Adrenal gland (tissue), 5 donors: ENCODE data around the gene POLD3.

ENCODE experiments used
- POLR2A ChIP-seq, 2 donors: fragments of 450-650 bp; IDR thresholded peaks; one replicate each; pipeline ENCODE4 v1.6.1; 2017; ENCODE audit warnings: antibody characterized with exemption in 2 of 2, mild to moderate bottlenecking in 2 of 2, moderate library complexity in 1 of 2
- TF ChIP-seq, protein P1 (sequence below), 6 experiments: fragments of 450-650 bp in 4 of 6; fragments of 200-600 bp in 2 of 6; sonication (generic) in 1 of 6; IDR thresholded peaks; 1 replicate in 5 of 6; 2 replicates in 1 of 6; pipeline versions ENCODE4 v1.5.1 to v1.8.0; 2016 to 2021; ENCODE audit warnings: antibody characterized with exemption in 6 of 6, mild to moderate bottlenecking in 2 of 6, moderate library complexity in 1 of 6
- donor health status: DM: no; HTN: no; CAD: no.

DNA sequence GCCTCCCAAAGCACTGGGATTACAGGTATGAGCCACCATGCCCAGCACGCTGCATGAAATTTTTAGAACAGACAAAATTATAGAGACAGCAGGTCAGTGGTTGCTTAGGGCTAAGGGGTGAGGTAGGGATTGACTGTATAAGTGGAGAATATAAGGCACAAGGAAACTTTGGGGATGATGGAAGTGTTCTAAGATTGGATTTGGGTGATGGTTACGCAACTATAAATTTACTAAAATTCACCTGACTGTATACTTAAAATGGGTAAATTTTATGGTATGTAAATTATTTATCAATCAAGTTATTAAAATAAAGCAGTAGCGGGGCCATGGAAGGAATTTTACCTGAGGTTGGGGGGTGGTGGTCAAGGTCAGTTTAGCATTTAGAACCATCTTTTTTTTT lies 16.4 kb upstream of the POLD3 start:
- TF ChIP-seq, protein P1, sequence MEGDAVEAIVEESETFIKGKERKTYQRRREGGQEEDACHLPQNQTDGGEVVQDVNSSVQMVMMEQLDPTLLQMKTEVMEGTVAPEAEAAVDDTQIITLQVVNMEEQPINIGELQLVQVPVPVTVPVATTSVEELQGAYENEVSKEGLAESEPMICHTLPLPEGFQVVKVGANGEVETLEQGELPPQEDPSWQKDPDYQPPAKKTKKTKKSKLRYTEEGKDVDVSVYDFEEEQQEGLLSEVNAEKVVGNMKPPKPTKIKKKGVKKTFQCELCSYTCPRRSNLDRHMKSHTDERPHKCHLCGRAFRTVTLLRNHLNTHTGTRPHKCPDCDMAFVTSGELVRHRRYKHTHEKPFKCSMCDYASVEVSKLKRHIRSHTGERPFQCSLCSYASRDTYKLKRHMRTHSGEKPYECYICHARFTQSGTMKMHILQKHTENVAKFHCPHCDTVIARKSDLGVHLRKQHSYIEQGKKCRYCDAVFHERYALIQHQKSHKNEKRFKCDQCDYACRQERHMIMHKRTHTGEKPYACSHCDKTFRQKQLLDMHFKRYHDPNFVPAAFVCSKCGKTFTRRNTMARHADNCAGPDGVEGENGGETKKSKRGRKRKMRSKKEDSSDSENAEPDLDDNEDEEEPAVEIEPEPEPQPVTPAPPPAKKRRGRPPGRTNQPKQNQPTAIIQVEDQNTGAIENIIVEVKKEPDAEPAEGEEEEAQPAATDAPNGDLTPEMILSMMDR (IDR thresholded peaks at IDR 0.05), result no peak
- TF ChIP-seq POLR2A (IDR thresholded peaks at IDR 0.05), result no peak
